ENCODE data around the gene CPTP.

The CPTP gene

DNA sequence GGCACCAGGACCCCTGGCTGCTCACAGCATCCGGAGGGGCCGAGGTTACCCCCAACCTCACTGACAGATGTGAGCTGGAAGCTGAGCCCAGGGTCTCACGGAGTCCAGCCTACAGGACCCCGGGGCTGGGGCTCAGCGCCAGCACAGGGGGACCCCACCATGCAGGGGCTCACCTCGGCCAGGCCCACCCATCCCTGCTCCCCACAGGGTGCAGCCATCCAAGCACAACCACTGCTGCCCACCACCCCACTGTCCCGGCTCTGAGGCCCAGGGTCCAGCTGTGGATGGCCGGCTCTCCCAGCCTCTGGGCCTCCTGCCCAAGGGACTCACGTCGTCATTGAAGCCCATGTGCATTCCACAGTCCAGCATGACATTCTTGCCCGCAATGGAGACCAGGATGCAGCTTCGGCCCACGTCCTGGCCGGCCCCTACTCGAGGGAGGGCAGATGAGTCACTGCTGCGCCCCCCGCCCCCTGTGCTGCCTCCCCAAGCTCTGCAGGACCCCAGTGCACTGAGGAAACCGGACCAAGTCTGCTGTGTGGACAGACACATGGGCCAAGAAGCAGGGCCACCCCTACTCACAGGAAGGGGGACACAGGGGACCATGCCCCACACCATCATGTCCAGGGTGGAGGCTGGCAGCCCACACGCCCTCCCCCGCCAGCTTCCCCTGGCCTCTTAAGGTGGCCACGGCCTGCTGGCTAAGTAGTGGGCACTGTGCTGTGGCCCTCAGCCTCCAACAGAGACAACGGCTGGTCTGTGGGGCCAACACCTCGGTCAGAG is 3.7 kb upstream of the CPTP start:
- DNase-seq = no peak

DNA sequence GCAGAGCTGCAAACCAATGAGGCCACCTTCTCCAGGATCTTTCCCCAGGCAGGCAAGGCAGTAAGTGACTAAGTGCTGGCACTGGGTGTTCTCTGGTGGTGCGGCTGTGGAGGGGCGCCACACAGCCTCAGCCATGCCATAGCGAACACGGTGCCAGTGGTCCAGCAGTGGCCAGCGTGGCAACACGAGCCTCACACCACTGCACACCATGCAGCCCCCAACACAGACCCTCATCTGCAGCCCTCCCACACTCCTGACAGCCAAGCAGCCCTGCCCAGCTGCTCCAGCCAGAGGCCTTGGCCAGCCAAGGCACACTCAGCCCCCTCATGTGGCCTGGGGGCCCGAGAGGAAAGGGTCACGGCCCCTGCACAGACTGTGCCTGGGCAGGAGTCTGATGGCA is 3.1 kb upstream of the CPTP start:
- DNase-seq = no peak

DNA sequence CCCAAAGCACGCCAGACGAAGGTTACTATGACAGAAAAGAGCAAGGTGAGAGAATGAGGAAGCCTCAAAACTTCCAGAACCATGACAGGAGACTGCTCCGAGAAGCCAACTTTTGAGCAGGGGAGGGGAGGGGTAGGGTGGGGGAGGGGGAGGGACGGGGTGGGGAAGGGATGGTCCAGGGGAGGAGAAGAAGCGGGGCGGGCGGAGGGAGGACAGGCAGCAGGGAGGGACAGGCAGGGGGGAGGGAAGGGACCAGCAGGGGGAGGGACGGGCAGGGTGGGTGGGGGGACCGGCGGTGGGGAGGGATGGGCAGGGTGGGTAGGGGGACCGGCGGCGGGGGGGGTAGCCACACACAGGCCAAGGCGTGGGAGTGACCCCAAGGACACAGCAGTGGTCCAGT is 2.2 kb upstream of the CPTP start:
- no peak for DNase-seq

DNA sequence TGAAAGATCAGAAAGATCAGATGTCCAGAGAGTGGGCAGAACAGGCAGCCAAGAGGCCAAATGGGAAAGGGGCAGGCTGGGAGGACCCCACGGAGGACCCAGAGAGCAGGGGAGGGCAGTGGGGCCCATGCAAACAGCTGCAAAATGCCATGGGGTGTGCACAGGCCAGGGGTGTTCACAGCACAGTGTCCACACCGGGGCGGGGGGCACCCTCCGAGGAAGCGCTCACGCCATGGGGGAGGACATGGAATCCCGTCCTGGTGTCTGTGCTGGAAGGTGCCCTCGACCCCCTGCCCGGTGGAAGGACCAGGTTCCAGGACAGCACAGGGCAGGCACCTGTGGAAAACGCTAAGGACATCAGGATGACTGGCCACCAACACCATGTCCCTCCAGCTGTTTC is 1.6 kb upstream of the CPTP start:
- no peak for DNase-seq

DNA sequence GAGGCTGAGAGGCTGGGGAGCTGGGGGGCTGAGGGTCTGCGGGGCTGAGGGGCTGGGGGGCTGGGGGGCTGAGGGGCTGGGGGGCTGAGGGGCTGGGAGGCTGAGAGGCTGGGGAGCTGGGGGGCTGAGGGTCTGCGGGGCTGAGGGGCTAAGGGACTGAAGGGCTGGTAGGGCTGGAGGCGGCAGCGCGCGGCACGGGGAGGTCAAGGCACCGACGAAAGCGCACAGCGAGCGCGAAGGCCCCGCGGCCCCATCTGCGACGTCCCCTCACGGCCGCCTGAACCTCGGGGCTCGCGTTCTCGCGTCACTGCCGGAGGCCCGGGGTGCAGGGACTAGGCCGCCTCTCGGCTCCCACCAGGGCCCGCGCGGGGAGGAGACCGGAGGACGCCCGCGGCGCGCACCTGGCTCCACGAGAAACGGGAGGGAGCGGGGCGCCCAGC is 498 bp upstream of the CPTP start:
- DNase-seq = no peak

DNA sequence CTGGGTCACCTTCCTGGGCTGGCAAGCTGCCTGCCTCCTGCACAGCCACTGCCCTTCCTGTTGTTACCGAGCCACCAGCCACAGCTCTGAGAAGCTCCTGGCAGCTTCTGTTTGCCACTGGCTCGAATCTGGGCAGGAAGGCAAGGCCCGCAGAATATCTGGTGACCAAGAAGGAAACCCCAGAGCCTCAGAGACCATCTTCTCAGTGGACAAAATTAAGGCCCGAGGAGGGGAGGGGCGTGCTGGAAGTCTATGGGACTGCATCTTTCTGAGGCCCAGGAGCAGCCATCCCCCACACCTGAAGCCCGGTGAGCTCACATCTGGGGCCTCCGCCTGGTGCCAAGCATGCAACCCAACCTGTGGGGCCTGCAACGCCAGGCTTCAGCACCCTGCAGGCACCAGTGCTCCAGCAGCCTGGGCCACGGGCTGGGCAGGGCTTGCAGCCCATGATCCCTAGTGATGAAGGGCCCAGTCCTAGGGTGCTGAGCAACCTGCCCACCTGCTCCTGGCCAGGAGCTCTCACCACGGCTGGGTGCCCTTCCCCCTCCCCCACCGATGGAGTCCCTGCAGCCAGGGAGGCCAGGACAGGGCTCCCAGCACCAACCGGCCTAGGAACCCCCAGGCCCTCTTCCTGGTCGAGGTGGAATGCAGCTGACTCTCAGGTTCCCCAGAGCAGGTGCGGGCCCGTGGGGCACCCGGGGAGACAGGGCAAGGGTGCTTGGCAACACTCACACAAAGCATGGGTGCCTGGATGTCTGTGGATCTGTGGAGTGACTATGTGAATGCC is 879 bp downstream of the CPTP start:
- no peak for DNase-seq

DNA sequence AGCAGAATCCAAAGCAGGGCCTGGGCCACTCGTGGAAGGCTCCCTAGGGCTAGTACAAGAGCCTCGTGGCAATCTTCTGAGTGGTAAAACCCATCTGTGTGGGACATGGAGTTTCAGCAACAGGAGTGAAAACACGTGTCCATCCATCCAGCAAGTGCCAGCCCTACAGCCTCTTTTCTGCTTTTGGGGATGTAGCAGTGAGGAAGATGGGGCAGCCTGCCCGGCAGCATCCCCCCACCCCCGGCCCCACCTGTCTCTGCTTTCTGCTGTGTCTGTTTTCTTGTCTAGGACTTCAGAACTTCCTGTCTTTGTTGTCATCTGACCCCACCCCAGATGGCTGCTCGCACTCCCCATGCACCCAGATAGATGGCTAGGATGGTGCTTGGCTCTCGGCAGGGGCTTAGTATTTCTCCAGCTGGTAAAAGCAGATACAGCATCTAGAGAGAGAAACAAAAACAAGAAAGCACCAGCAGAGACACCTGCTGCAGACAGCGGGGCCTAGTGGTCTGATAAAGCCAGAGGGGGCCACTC is 1.5 kb downstream of the CPTP start:
- no peak for DNase-seq

DNA sequence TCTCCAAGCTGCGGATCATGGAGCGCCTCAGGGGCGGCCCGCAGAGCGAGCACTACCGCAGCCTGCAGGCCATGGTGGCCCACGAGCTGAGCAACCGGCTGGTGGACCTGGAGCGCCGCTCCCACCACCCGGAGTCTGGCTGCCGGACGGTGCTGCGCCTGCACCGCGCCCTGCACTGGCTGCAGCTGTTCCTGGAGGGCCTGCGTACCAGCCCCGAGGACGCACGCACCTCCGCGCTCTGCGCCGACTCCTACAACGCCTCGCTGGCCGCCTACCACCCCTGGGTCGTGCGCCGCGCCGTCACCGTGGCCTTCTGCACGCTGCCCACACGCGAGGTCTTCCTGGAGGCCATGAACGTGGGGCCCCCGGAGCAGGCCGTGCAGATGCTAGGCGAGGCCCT is 2.7 kb downstream of the CPTP start:
- DNase-seq = no peak

DNA sequence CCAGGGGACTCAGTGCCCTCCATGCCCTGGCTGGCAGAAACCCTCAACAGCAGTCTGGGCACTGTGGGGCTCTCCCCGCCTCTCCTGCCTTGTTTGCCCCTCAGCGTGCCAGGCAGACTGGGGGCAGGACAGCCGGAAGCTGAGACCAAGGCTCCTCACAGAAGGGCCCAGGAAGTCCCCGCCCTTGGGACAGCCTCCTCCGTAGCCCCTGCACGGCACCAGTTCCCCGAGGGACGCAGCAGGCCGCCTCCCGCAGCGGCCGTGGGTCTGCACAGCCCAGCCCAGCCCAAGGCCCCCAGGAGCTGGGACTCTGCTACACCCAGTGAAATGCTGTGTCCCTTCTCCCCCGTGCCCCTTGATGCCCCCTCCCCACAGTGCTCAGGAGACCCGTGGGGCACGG is 3.7 kb downstream of the CPTP start:
- no peak for DNase-seq

DNA sequence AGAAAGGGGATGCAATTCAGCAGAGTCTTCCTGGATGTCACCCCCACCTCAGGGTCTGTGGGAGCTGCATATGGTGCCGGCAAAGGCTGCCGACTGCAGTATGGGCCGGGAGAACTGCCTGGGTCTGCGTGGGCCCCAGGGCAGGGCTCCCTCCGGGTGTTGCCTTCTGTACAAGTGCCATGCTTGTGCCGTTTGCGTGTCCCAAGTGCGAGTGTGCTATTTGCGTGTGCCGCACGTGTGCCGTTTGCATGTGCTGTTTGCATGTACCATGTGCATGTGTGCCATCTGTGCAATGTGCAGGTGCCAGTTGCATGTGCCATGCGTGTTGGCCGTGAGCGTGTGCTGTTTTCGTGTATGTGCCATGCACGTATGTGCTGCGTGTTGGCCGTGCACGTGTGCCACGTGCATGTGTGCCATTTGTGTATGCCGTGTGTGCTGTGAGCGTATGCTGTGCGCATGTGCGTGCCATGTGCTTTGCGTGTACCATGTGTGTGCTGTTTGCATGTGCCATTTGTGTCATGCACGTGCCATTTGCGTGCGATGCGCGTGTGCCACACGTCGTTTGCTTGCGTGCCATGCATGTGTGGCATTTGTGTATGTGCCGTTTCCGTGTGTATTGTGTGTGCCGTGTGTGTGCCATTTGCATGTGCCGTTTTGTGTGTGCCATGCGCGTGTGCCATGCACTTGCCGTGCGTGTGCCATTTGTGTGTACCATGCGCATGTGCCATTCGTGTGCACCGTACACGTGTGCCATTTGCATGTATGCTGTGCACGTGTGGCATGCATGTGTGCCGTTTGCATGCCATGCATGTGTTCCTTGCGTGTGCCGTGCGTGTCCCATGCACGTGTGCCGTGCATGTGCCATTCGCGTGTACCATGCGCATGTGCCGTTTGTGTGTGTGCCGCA is 5.0 kb downstream of the CPTP start:
- DNase-seq = no peak

DNA sequence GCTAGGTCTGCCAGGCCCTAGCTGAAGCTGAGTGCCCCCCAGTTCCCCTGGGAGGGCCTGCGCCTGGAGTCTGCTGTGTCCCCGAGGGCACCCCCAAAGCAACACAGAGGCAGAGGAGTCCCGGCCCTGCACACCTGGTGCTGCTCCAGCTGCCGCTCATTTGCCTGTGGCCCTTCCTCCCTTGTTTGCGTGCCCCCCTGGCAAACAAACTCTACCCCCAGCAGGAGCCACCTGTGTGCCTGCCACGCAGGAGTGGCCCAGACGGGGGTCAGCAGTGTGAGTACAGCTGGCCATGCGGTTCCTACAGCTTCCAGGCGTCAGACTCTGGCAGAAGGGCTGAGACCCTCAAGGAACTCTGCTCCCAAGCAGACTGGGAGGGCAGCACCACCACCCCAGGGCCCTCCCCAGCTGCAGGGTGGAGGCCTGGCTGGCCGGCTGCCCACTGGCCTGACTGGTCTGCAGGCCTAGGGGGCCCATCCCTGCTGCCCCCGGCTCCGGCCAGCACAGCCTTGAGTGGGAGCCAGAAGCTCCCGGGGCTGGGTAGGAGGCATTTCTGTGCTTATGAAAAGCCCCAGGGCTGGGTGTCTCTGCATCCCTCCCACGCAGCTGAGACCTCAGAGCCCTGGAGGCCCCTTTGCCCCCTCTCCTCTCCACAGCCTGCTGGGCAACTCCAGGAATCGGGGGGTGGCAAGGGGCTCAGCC is 5.9 kb downstream of the CPTP start:
- DNase-seq = no peak

DNA sequence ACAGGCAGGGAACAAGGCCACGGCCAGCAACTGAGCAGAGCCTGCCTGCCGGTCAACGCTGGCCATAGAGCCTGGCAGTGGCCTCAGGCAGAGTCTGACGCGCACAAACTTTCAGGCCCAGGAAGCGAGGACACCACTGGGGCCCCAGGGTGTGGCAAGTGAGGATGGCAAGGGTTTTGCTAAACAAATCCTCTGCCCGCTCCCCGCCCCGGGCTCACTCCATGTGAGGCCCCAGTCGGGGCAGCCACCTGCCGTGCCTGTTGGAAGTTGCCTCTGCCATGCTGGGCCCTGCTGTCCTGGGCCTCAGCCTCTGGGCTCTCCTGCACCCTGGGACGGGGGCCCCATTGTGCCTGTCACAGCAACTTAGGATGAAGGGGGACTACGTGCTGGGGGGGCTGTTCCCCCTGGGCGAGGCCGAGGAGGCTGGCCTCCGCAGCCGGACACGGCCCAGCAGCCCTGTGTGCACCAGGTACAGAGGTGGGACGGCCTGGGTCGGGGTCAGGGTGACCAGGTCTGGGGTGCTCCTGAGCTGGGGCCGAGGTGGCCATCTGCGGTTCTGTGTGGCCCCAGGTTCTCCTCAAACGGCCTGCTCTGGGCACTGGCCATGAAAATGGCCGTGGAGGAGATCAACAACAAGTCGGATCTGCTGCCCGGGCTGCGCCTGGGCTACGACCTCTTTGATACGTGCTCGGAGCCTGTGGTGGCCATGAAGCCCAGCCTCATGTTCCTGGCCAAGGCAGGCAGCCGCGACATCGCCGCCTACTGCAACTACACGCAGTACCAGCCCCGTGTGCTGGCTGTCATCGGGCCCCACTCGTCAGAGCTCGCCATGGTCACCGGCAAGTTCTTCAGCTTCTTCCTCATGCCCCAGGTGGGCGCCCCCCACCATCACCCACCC is 6.7 kb downstream of the CPTP start, which contains the start of gene TAS1R3:
TAS1R3 (plus strand) TSS at position 213 of the 898 bp plus-strand sequence; CDS start at position 279, 66 bp downstream.
- DNase-seq = no peak

DNA sequence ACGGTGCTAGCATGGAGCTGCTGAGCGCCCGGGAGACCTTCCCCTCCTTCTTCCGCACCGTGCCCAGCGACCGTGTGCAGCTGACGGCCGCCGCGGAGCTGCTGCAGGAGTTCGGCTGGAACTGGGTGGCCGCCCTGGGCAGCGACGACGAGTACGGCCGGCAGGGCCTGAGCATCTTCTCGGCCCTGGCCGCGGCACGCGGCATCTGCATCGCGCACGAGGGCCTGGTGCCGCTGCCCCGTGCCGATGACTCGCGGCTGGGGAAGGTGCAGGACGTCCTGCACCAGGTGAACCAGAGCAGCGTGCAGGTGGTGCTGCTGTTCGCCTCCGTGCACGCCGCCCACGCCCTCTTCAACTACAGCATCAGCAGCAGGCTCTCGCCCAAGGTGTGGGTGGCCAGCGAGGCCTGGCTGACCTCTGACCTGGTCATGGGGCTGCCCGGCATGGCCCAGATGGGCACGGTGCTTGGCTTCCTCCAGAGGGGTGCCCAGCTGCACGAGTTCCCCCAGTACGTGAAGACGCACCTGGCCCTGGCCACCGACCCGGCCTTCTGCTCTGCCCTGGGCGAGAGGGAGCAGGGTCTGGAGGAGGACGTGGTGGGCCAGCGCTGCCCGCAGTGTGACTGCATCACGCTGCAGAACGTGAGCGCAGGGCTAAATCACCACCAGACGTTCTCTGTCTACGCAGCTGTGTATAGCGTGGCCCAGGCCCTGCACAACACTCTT is 7.6 kb downstream of the CPTP start:
- DNase-seq = no peak

DNA sequence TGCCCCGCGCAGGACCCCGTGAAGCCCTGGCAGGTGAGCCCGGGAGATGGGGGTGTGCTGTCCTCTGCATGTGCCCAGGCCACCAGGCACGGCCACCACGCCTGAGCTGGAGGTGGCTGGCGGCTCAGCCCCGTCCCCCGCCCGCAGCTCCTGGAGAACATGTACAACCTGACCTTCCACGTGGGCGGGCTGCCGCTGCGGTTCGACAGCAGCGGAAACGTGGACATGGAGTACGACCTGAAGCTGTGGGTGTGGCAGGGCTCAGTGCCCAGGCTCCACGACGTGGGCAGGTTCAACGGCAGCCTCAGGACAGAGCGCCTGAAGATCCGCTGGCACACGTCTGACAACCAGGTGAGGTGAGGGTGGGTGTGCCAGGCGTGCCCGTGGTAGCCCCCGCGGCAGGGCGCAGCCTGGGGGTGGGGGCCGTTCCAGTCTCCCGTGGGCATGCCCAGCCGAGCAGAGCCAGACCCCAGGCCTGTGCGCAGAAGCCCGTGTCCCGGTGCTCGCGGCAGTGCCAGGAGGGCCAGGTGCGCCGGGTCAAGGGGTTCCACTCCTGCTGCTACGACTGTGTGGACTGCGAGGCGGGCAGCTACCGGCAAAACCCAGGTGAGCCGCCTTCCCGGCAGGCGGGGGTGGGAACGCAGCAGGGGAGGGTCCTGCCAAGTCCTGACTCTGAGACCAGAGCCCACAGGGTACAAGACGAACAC is 8.3 kb downstream of the CPTP start:
- no peak for DNase-seq

DNA sequence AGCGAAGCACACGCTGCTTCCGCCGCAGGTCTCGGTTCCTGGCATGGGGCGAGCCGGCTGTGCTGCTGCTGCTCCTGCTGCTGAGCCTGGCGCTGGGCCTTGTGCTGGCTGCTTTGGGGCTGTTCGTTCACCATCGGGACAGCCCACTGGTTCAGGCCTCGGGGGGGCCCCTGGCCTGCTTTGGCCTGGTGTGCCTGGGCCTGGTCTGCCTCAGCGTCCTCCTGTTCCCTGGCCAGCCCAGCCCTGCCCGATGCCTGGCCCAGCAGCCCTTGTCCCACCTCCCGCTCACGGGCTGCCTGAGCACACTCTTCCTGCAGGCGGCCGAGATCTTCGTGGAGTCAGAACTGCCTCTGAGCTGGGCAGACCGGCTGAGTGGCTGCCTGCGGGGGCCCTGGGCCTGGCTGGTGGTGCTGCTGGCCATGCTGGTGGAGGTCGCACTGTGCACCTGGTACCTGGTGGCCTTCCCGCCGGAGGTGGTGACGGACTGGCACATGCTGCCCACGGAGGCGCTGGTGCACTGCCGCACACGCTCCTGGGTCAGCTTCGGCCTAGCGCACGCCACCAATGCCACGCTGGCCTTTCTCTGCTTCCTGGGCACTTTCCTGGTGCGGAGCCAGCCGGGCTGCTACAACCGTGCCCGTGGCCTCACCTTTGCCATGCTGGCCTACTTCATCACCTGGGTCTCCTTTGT is 9.1 kb downstream of the CPTP start:
- DNase-seq = no peak

DNA sequence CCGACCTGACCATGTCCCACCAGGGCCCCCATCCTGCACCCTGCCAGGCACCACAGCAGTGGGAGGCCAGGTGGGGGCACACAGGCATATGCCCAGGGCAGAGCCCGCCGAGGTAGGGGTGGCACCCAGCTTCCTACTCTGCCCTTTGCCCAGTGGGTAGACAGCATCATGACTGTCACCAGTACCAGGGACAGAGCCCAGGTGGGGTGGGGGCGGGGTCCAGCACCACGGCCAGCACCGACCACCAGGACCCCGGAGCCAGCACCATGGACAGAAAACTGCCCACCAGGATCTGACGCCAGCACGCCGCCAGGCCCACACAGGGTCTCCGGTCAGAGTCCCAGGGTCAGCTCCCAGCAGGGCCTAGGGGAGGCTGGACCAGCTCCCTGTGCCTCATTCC is 10.2 kb downstream of the CPTP start:
- DNase-seq = no peak

DNA sequence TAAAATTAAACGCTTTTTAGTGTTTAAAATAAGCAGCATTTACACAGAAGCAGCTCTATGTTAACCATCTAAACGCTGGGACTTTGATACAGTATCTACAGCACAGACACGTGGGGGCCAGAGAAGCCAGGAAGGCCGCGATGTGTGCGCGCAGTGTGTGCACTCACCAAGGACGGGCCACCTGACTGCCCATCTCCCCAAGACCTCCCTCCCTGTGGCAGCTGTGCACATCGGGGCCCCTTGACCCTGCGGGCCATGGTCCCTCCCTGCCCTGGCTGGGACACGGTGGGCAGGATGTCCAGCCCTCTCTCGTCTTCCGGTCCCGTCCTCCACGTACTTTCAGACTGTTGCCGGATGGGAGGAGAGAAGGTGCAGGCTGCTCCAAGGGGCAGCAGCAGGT is 10.7 kb downstream of the CPTP start:
- DNase-seq = no peak

DNA sequence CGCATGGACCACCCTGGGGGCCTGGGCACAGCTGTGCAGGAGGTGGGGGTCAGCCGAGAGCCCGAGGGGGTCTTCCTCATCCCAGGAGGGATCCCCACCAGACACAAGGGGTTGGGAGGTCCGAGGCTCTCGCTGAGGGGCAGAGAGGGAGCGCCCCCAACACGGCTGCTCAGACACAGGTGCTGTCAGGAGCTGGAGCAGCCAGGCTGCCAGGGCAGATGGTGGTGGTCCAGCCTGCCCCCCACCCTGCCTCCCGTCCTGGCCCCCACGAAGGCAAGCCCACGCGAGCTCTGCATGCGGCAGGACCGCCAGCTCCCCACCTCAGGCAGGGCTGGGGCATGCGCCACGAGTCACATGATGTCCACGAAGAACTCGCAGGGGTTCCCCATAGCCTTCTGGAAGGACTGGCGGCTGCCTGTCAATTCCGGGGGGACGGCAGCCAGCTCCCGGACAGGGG is 11.2 kb downstream of the CPTP start:
- no peak for DNase-seq

DNA sequence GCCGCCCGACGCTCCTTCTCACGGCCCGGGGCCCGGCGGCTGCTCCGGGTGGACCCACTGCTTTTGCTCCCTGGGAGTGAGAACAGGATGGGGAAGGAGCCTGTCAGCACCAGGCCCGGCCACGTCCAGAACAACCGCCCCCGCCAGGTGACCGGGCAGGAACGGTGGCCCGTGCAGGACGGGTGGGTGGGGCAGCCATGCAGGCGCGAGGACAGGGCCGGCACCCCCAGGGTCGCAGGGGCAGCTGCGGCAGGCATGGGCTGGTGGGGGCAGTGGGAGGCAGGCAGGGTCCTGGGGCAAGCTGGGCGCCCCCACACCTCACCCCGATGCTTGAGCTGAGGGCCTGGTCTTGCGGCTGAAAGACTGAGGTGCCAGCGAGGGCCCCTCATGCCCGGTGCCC is 11.8 kb downstream of the CPTP start:
- DNase-seq = no peak

All from stimulated activated CD4-positive, alpha-beta T cell treated with anti-CD3 and anti-CD28 coated beads, Interleukin-2, amount 100 ng/mL, for 24 hours (primary cell).